ENCODE results near the gene FNDC3B.

DNA sequence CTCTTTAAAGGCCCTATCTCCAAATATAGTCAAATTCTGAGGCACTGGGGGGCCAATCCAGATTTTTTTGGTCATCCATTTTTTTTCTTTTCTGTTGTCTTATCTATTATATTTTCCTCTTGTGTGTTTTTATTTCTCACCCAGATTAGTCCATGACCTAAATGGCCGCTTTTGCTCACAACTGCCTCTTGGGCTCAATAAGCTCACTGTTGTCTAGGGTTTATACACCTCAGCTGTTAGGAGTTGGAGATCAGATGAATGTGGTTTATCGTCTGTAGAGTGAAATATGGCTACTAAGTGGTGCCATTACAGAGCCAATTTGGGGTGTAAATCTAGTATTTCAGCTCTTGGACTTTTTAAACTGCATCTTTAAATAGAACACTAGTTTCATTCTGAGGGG lies 235.5 kb downstream of the FNDC3B start:
- TF ChIP-seq, protein P1, sequence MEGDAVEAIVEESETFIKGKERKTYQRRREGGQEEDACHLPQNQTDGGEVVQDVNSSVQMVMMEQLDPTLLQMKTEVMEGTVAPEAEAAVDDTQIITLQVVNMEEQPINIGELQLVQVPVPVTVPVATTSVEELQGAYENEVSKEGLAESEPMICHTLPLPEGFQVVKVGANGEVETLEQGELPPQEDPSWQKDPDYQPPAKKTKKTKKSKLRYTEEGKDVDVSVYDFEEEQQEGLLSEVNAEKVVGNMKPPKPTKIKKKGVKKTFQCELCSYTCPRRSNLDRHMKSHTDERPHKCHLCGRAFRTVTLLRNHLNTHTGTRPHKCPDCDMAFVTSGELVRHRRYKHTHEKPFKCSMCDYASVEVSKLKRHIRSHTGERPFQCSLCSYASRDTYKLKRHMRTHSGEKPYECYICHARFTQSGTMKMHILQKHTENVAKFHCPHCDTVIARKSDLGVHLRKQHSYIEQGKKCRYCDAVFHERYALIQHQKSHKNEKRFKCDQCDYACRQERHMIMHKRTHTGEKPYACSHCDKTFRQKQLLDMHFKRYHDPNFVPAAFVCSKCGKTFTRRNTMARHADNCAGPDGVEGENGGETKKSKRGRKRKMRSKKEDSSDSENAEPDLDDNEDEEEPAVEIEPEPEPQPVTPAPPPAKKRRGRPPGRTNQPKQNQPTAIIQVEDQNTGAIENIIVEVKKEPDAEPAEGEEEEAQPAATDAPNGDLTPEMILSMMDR (IDR thresholded peaks at IDR 0.05): no peak
- no peak for TF ChIP-seq POLR2A (IDR thresholded peaks at IDR 0.05)
- TF ChIP-seq POLR2AphosphoS5 (IDR thresholded peaks at IDR 0.05; ENCODE audit: insufficient read depth in 1 of 2, low read depth in 1 of 2): no peak

All from vagina (tissue), 2 donors.